ENCODE measurements around the gene HIGD1A.

- TF ChIP-seq POLR2A (IDR thresholded peaks at IDR 0.05), result no peak
- TF ChIP-seq CTCF (IDR thresholded peaks at IDR 0.05 in 4 of 5, conservative IDR thresholded peaks at IDR 0.05 in 1 of 5), result no peak
Measured at GRCh38 chr3:42853056-42853455, 48.8 kb upstream of the HIGD1A start.

All from gastrocnemius medialis (tissue), 4 donors.